GM23338 (cell line): ENCODE data around the gene USP1. TPM values are rescaled to one million over a fixed set of nuclear protein-coding genes. Genes with fewer than 3 reads are reported as not detected.

ENCODE experiments used
- ATAC-seq: fragments of 200-7000 bp; cut with Tn5 transposase; 3 replicates; pipeline ENCODE4 v1.9.1; 2020
- DNase-seq: peaks from one replicate; pipeline ENCODE4 v3.0.0-alpha.2; 2015; ENCODE audit warnings: low spot score
- H2AFZ ChIP-seq: fragments of 200-600 bp; sonication (generic); 2 replicates; pipeline ENCODE4 v1.8.0; 2016; ENCODE audit warnings: antibody characterized with exemption, mild to moderate bottlenecking, moderate library complexity
- H3F3A ChIP-seq: fragments of 200-600 bp; sonication (generic); replicated peaks from 2 replicates; pipeline ENCODE4 v1.8.0; 2017; ENCODE audit warnings: antibody characterized with exemption, mixed run types, low read depth
- H3K27ac ChIP-seq: fragments of 200-600 bp; sonication (generic); 2 replicates; pipeline ENCODE4 v1.6.1; 2016; ENCODE audit warnings: low read depth
- H3K27me3 ChIP-seq: fragments of 200-600 bp; sonication (generic); 2 replicates; pipeline ENCODE4 v1.8.0; 2016; ENCODE audit warnings: mild to moderate bottlenecking, mixed run types, moderate library complexity; ENCODE audit not compliant: insufficient read depth
- H3K36me3 ChIP-seq: fragments of 200-600 bp; sonication (generic); 2 replicates; pipeline ENCODE4 v1.8.0; 2016; ENCODE audit warnings: mild to moderate bottlenecking; ENCODE audit not compliant: insufficient read depth
- H3K4me1 ChIP-seq: fragments of 200-600 bp; sonication (generic); 2 replicates; pipeline ENCODE4 v1.8.0; 2016; ENCODE audit warnings: mild to moderate bottlenecking, moderate library complexity; ENCODE audit not compliant: insufficient read depth
- H3K4me2 ChIP-seq: fragments of 200-600 bp; sonication (generic); 2 replicates; pipeline ENCODE4 v1.7.1; 2017; ENCODE audit warnings: mixed run types
- H3K4me3 ChIP-seq: fragments of 200-600 bp; sonication (generic); 2 replicates; pipeline ENCODE4 v1.6.1; 2016; ENCODE audit warnings: mixed run types
- H3K79me2 ChIP-seq: fragments of 200-600 bp; sonication (generic); replicated peaks from 2 replicates; pipeline ENCODE4 v1.8.0; 2017; ENCODE audit warnings: mild to moderate bottlenecking; ENCODE audit not compliant: insufficient read depth
- H3K9me2 ChIP-seq: fragments of 200-600 bp; sonication (generic); 2 replicates; pipeline ENCODE4 v1.8.0; 2017; ENCODE audit not compliant: insufficient read depth
- H4K20me1 ChIP-seq: fragments of 200-600 bp; sonication (generic); replicated peaks from 2 replicates; pipeline ENCODE4 v1.8.0; 2017; ENCODE audit warnings: mild to moderate bottlenecking; ENCODE audit not compliant: insufficient read depth
- H3K27ac Mint-ChIP-seq: 2 replicates; pipeline ENCODE4 v1.8.0; 2020; ENCODE audit warnings: inconsistent platforms, mild to moderate bottlenecking, moderate library complexity, mixed read lengths
- H3K27me3 Mint-ChIP-seq: 3 replicates; pipeline ENCODE4 v1.8.0; 2022; ENCODE audit warnings: low read depth, mild to moderate bottlenecking, moderate library complexity, mixed read lengths, inconsistent platforms; ENCODE audit not compliant: insufficient read depth, poor library complexity
- H3K36me3 Mint-ChIP-seq: 3 replicates; pipeline ENCODE4 v1.8.0; 2021; ENCODE audit warnings: low read depth, mild to moderate bottlenecking, inconsistent platforms, moderate library complexity, mixed read lengths
- H3K4me1 Mint-ChIP-seq: 3 replicates; pipeline ENCODE4 v1.8.0; 2020; ENCODE audit warnings: mild to moderate bottlenecking, inconsistent platforms, mixed read lengths
- H3K4me3 Mint-ChIP-seq: 3 replicates; pipeline ENCODE4 v1.8.0; 2021; ENCODE audit warnings: moderate library complexity, mild to moderate bottlenecking, inconsistent platforms, mixed read lengths
- H3K9me3 Mint-ChIP-seq: 3 replicates; pipeline ENCODE4 v1.8.0; 2020; ENCODE audit warnings: moderate library complexity, mild to moderate bottlenecking, inconsistent platforms, mixed read lengths
- CREB1 ChIP-seq: fragments of 250-450 bp; sonication (Bioruptor Pico); IDR thresholded peaks from 2 replicates; pipeline ENCODE4 v1.5.0; 2020; ENCODE audit warnings: low read depth, mild to moderate bottlenecking, moderate library complexity
- CTCF ChIP-seq, 2 experiments: fragments of 200-600 bp in 1 of 2; sonication (generic) in 1 of 2; conservative IDR thresholded peaks; 2 replicates each; pipeline versions ENCODE4 v1.5.1 to v1.6.1; 2016 to 2017; ENCODE audit warnings: antibody characterized with exemption in 2 of 2, low read depth in 2 of 2, mild to moderate bottlenecking in 2 of 2, moderate library complexity in 1 of 2
- ETS1 ChIP-seq: IDR thresholded peaks from 2 replicates; pipeline ENCODE4 v1.6.1; 2016; ENCODE audit warnings: antibody characterized with exemption
- EZH2 ChIP-seq: fragments of 200-600 bp; sonication (generic); IDR thresholded peaks from one replicate; pipeline ENCODE4 v1.8.0; 2017; ENCODE audit warnings: antibody characterized with exemption, mild to moderate bottlenecking, low read depth; ENCODE audit not compliant: unreplicated experiment
- EZH2phosphoT487 ChIP-seq: fragments of 200-600 bp; sonication (generic); IDR thresholded peaks from one replicate; pipeline ENCODE4 v1.8.1; 2018; ENCODE audit warnings: antibody characterized with exemption; ENCODE audit not compliant: unreplicated experiment
- JUNB ChIP-seq: IDR thresholded peaks from one replicate; pipeline ENCODE4 v1.6.1; 2016; ENCODE audit warnings: antibody characterized with exemption; ENCODE audit not compliant: unreplicated experiment
- NANOG ChIP-seq: IDR thresholded peaks from 2 replicates; pipeline ENCODE4 v1.6.1; 2016; ENCODE audit warnings: antibody characterized with exemption, borderline replicate concordance
- POLR2AphosphoS5 ChIP-seq: IDR thresholded peaks from 2 replicates; pipeline ENCODE4 v1.6.1; 2016; ENCODE audit warnings: antibody characterized with exemption, low read depth
- REST ChIP-seq: IDR thresholded peaks from one replicate; pipeline ENCODE4 v1.6.1; 2018; ENCODE audit warnings: antibody characterized with exemption; ENCODE audit not compliant: unreplicated experiment
- STAT1 ChIP-seq: IDR thresholded peaks from one replicate; pipeline ENCODE4 v1.6.1; 2016; ENCODE audit warnings: antibody characterized with exemption; ENCODE audit not compliant: unreplicated experiment
- ZNF114 ChIP-seq: fragments of 250-450 bp; sonication (Bioruptor Pico); IDR thresholded peaks from 2 replicates; pipeline ENCODE4 v1.5.0; 2020; ENCODE audit warnings: mild to moderate bottlenecking, moderate library complexity
- ZNF331 ChIP-seq: fragments of 250-450 bp; sonication (Bioruptor Pico); IDR thresholded peaks from 2 replicates; pipeline ENCODE4 v1.5.0; 2020; ENCODE audit warnings: low read depth, mild to moderate bottlenecking, moderate library complexity
- ZNF462 ChIP-seq: fragments of 250-450 bp; sonication (Bioruptor Pico); IDR thresholded peaks from 2 replicates; pipeline ENCODE4 v1.5.0; 2020; ENCODE audit warnings: mild to moderate bottlenecking, moderate library complexity
- polyA plus RNA-seq: library from polyadenylated mRNA; unstranded; fragments of >200 nt; fragmentation: Nextera tagmentation; extraction: Ambion mirVana; gene quantifications from 2 replicates; pipeline ENCODE4 v1.2.1, GENCODE V29; 2016
- total RNA-seq: library from RNA; depleted of rRNA; stranded (reverse); fragments of >200 nt; shearing (Covaris generic); gene quantifications from 2 replicates; pipeline ENCODE4 v1.2.3, GENCODE V29; 2014

The USP1 gene
- total and polyA plus RNA-seq, 2 experiments from 2014 or later = 45.6 to 74.6 TPM

GRCh38 chr1:62434618-62435001, 2.2 kb upstream of the USP1 start:
- Mint-ChIP-seq H3K27ac (no peak overlapping the region), H3K36me3 (no peaks in the 10 kb centered on the region), H3K27me3 (peaks cover 17% of the 10 kb centered on the region), H3K4me3 (peak overlapping the region; percentile 89; the same call in 2 of the 3 replicates), H3K4me1 (peaks cover 17% of the 10 kb centered on the region), H3K9me3 (no peaks in the 10 kb centered on the region)
- H3K36me3 ChIP-seq = no peaks in the 10 kb centered on the region
- H3K27ac ChIP-seq = 0 out of 2 replicates have a peak overlapping the region, but pooled peaks have one; percentile 97
- no peaks in the 10 kb centered on the region for H3K27me3 ChIP-seq
- no peak for TF ChIP-seq EZH2phosphoT487
- TF ChIP-seq STAT1 = no peak
- TF ChIP-seq NANOG = no peak
- no peak for TF ChIP-seq REST
- no peak for TF ChIP-seq ETS1
- no peak for TF ChIP-seq ZNF114 (CRISPR knock-in tag)
- TF ChIP-seq JUNB = no peak
- TF ChIP-seq ZNF462 (CRISPR knock-in tag) = no peak
- TF ChIP-seq POLR2AphosphoS5 = no peak
- no peak for TF ChIP-seq CREB1 (CRISPR knock-in tag)
- TF ChIP-seq ZNF331 (CRISPR knock-in tag) = no peak
- no peak for TF ChIP-seq CTCF (conservative IDR thresholded peaks at IDR 0.05; ENCODE audit: low read depth in 2 of 2)
- no peak for TF ChIP-seq EZH2
- H3K4me1 ChIP-seq = peaks cover 12% of the 10 kb centered on the region
- no peak for DNase-seq
- H3K4me2 ChIP-seq = peak overlapping the region; percentile 80
- H4K20me1 ChIP-seq = peaks cover 18% of the 10 kb centered on the region
- no peaks in the 10 kb centered on the region; the same call in 1 of the 2 replicates for H3K9me2 ChIP-seq
- H3F3A ChIP-seq = peaks cover 6% of the 10 kb centered on the region; the same call in 1 of the 2 replicates
- peaks cover 24% of the 10 kb centered on the region for H3K79me2 ChIP-seq
- H3K4me3 ChIP-seq = no peak overlapping the region
- no peak overlapping the region; the same call in 1 of the 2 replicates for H2AFZ ChIP-seq
- ATAC-seq = no peak
